Fibroblast of lung (primary cell): ENCODE results near the gene TOX2.

Source experiments
- CTCF ChIP-seq, 2 donors: IDR thresholded peaks in 1 of 2; conservative IDR thresholded peaks in 1 of 2; 1 replicate in 1 of 2; 2 replicates in 1 of 2; pipeline ENCODE4 v1.5.1; 2011 to 2012; ENCODE audit warnings: low read length in 2 of 2, control low read depth in 1 of 2, inconsistent platforms in 1 of 2, low read depth in 1 of 2, mild to moderate bottlenecking in 1 of 2
- EZH2 ChIP-seq: IDR thresholded peaks from 2 replicates; pipeline ENCODE4 v1.5.1; 2012; ENCODE audit warnings: low read length, control low read depth, mild to moderate bottlenecking; ENCODE audit errors: missing control alignments

DNA sequence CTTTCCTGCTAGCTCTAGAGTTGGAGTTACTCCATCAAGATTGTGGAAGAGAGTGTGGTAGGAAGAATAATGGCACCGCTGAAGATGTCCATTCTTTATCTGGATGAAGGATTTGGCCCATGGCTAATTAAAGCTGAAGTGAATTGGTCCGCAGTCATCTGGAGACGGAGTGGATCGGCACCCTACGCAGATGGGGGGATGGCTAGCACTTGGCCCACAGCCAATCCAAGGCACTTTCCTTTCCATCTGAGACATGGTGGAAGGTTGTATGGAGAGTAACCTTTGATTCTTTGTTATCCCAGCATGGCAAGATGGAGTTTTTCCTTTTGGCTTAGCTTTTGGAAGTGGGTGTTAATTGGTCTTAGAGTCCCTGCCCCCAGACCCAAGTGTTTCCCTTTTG lies 184.0 kb downstream of the TOX2 start:
- TF ChIP-seq CTCF (conservative IDR thresholded peaks at IDR 0.05 in 1 of 2, IDR thresholded peaks at IDR 0.05 in 1 of 2; ENCODE audit: low read depth in 1 of 2, low read length in 2 of 2) = no peak
- no peak for TF ChIP-seq EZH2
